Liver (tissue), 9 donors: Measurements from ENCODE around the gene TTC12. TPM values are rescaled to one million over a fixed set of nuclear protein-coding genes. Genes with fewer than 3 reads are reported as not detected.

ENCODE experiments used
- DNase-seq: peaks from one replicate; pipeline ENCODE4 v3.0.0-alpha.2; 2017; ENCODE audit warnings: low spot score
- H3K27ac ChIP-seq, 2 donors: one replicate each; pipeline ENCODE4 v1.7.0; 2013; ENCODE audit warnings: inconsistent platforms in 2 of 2, low read length in 2 of 2, control low read depth in 1 of 2, low read depth in 1 of 2, mild to moderate bottlenecking in 1 of 2
- H3K27me3 ChIP-seq, 4 donors: one replicate each; pipeline versions ENCODE4 v1.6.1 to v1.7.0; 2013; ENCODE audit warnings: low read length in 3 of 4, inconsistent platforms in 1 of 4, mild to moderate bottlenecking in 1 of 4, moderate library complexity in 1 of 4; ENCODE audit not compliant: control insufficient read depth in 4 of 4, insufficient read depth in 4 of 4
- H3K36me3 ChIP-seq, 4 donors: one replicate each; pipeline versions ENCODE4 v1.6.1 to v1.7.0; 2013; ENCODE audit warnings: low read length in 3 of 4, mild to moderate bottlenecking in 3 of 4, low read depth in 1 of 4, moderate library complexity in 1 of 4; ENCODE audit not compliant: control insufficient read depth in 4 of 4, insufficient read depth in 3 of 4
- H3K4me1 ChIP-seq, 4 donors: one replicate each; pipeline versions ENCODE4 v1.6.1 to v1.7.0; 2013; ENCODE audit warnings: low read length in 3 of 4, mild to moderate bottlenecking in 3 of 4, moderate library complexity in 1 of 4; ENCODE audit not compliant: control insufficient read depth in 4 of 4, insufficient read depth in 4 of 4
- H3K4me3 ChIP-seq, 3 donors: one replicate each; pipeline versions ENCODE4 v1.6.1 to v1.7.0; 2013; ENCODE audit warnings: low read length in 3 of 3, control low read depth in 1 of 3, low read depth in 1 of 3, mild to moderate bottlenecking in 1 of 3
- H3K9ac ChIP-seq, 2 donors: one replicate each; pipeline ENCODE4 v1.7.0; 2013; ENCODE audit warnings: low read length in 2 of 2, mild to moderate bottlenecking in 2 of 2, moderate library complexity in 2 of 2, control low read depth in 1 of 2, low read depth in 1 of 2
- H3K9me3 ChIP-seq, 4 donors: one replicate each; pipeline versions ENCODE4 v1.6.1 to v1.7.0; 2013; ENCODE audit warnings: low read length in 3 of 4; ENCODE audit not compliant: control insufficient read depth in 4 of 4
- ATF3 ChIP-seq: IDR thresholded peaks from 2 replicates; pipeline ENCODE4 v1.6.1; 2016; ENCODE audit warnings: antibody characterized with exemption
- CTCF ChIP-seq: fragments of 150-350 bp; IDR thresholded peaks from 2 replicates; pipeline ENCODE4 v1.5.1; 2017; ENCODE audit warnings: improper control_type of control experiment, low read depth, low read length; ENCODE audit not compliant: missing input control
- FOXA1 ChIP-seq: IDR thresholded peaks from 2 replicates; pipeline ENCODE4 v1.6.1; 2016; ENCODE audit warnings: antibody characterized with exemption
- FOXA2 ChIP-seq: IDR thresholded peaks from 2 replicates; pipeline ENCODE4 v1.6.1; 2016; ENCODE audit warnings: antibody characterized with exemption
- GABPA ChIP-seq, 2 donors: IDR thresholded peaks in 1 of 2; conservative IDR thresholded peaks in 1 of 2; 2 replicates each; pipeline ENCODE4 v1.6.1; 2016; ENCODE audit warnings: antibody characterized with exemption in 2 of 2, mild to moderate bottlenecking in 1 of 2, moderate library complexity in 1 of 2
- HNF4A ChIP-seq, 2 donors: conservative IDR thresholded peaks; 2 replicates each; pipeline ENCODE4 v1.6.1; 2016; ENCODE audit warnings: antibody characterized with exemption in 2 of 2, mild to moderate bottlenecking in 2 of 2
- HNF4G ChIP-seq: IDR thresholded peaks from 2 replicates; pipeline ENCODE4 v1.6.1; 2016; ENCODE audit warnings: antibody characterized with exemption
- JUND ChIP-seq, 2 donors: IDR thresholded peaks; 2 replicates each; pipeline ENCODE4 v1.6.1; 2016; ENCODE audit warnings: antibody characterized with exemption in 2 of 2
- MAX ChIP-seq: IDR thresholded peaks from 2 replicates; pipeline ENCODE4 v1.6.1; 2016; ENCODE audit warnings: antibody characterized with exemption
- RAD21 ChIP-seq, 2 donors: IDR thresholded peaks; 2 replicates each; pipeline ENCODE4 v1.6.1; 2016; ENCODE audit warnings: antibody characterized with exemption in 2 of 2, mild to moderate bottlenecking in 2 of 2
- REST ChIP-seq: IDR thresholded peaks from 2 replicates; pipeline ENCODE4 v1.6.1; 2016; ENCODE audit warnings: antibody characterized with exemption, mild to moderate bottlenecking
- RXRA ChIP-seq, 2 donors: IDR thresholded peaks; 2 replicates each; pipeline ENCODE4 v1.6.1; 2017 to 2018; ENCODE audit warnings: antibody characterized with exemption in 2 of 2, mild to moderate bottlenecking in 1 of 2
- SP1 ChIP-seq: IDR thresholded peaks from 2 replicates; pipeline ENCODE4 v1.6.1; 2018; ENCODE audit warnings: antibody characterized with exemption, mild to moderate bottlenecking
- TAF1 ChIP-seq: conservative IDR thresholded peaks from 2 replicates; pipeline ENCODE4 v1.6.1; 2016; ENCODE audit warnings: antibody characterized with exemption, mild to moderate bottlenecking
- YY1 ChIP-seq: IDR thresholded peaks from 2 replicates; pipeline ENCODE4 v1.6.1; 2016; ENCODE audit warnings: antibody characterized with exemption, mild to moderate bottlenecking
- ZBTB33 ChIP-seq: IDR thresholded peaks from 2 replicates; pipeline ENCODE4 v1.6.1; 2016; ENCODE audit warnings: antibody characterized with exemption
- WGBS: extraction: QIAGEN DNeasy Blood & Tissue Kit; methylation state at CpG from one replicate; pipeline ENCODE4 v1.1.7; 2013; 5-methylcytosine and 5-hydroxymethylcytosine counted together
- polyA plus RNA-seq, 2 donors: library from polyadenylated mRNA; stranded (reverse) in 1 of 2; unstranded in 1 of 2; fragments of 200-250 nt in 1 of 2; fragments of >200 nt in 1 of 2; fragmentation: Nextera tagmentation in 1 of 2; extraction: Ambion mirVana in 1 of 2; gene quantifications; one replicate each; pipeline versions ENCODE4 v1.2.1 to v1.2.3, GENCODE V29; 2013 to 2015
- total RNA-seq, 2 donors: library from RNA; depleted of rRNA; stranded (reverse); fragments of >200 nt; gene quantifications; one replicate each; pipeline ENCODE4 v1.2.3, GENCODE V29; 2014
- donor health status: healthy.
- donor health status: healthy.
- donor health status: healthy.
- donor health status: healthy.
- donor health status: healthy.

The TTC12 gene
- total and polyA plus RNA-seq, 4 donors: 2.8 to 9.0 (median 4.3) TPM

GRCh38 chr11:113405724-113406478, 91.5 kb downstream of the TTC12 start:
- H3K27ac ChIP-seq: no peak overlapping the region
- peaks cover 0 to 2% (median 0%) of the 10 kb centered on the region in 4 donors for H3K27me3 ChIP-seq
- no peaks in the 10 kb centered on the region for H3K9me3 ChIP-seq
- no peaks in the 10 kb centered on the region for H3K4me1 ChIP-seq
- H3K36me3 ChIP-seq: no peaks in the 10 kb centered on the region
- no peak overlapping the region for H3K4me3 ChIP-seq
- WGBS: 73% methylated on average over 7 of the region's 7 CpGs
- TF ChIP-seq GABPA (IDR thresholded peaks at IDR 0.05 in 1 of 2, conservative IDR thresholded peaks at IDR 0.05 in 1 of 2): no peak
- no peak for TF ChIP-seq HNF4G
- TF ChIP-seq SP1: no peak
- no peak for TF ChIP-seq HNF4A (conservative IDR thresholded peaks at IDR 0.05)
- TF ChIP-seq CTCF: no peak
- no peak for TF ChIP-seq REST
- no peak for TF ChIP-seq FOXA1
- TF ChIP-seq RXRA (IDR thresholded peaks at IDR 0.05): no peak
- no peak for TF ChIP-seq ZBTB33
- TF ChIP-seq YY1: no peak
- no peak for TF ChIP-seq ATF3
- TF ChIP-seq FOXA2: no peak
- TF ChIP-seq RAD21 (IDR thresholded peaks at IDR 0.05): no peak
- no peak for TF ChIP-seq TAF1
- TF ChIP-seq MAX: no peak
- no peak for TF ChIP-seq JUND (IDR thresholded peaks at IDR 0.05)
- no peak for DNase-seq
- no peak overlapping the region for H3K9ac ChIP-seq
